Testis (tissue), 2 donors: ENCODE data around the gene FAM193A.
"Not testable (repeated sequence)": the region's sequence is repeated elsewhere in the genome, so short reads cannot be mapped to it uniquely, and the experiment has no call there.

ENCODE experiments used
- POLR2A ChIP-seq: fragments of 450-650 bp; IDR thresholded peaks from one replicate; pipeline ENCODE4 v1.6.1; 2017; ENCODE audit warnings: antibody characterized with exemption, mild to moderate bottlenecking, moderate library complexity
- TF ChIP-seq, protein P1 (sequence below), 3 experiments: fragments of 450-650 bp in 2 of 3; fragments of 200-600 bp in 1 of 3; sonication (generic) in 1 of 3; IDR thresholded peaks; one replicate each; pipeline ENCODE4 v1.5.1; 2016 to 2019; ENCODE audit warnings: antibody characterized with exemption in 3 of 3, mild to moderate bottlenecking in 2 of 3, moderate library complexity in 1 of 3

GRCh38 chr4:2780643-2781042 lies 244.2 kb downstream of the FAM193A start:
- not testable (repeated sequence) for TF ChIP-seq POLR2A
- TF ChIP-seq, protein P1, sequence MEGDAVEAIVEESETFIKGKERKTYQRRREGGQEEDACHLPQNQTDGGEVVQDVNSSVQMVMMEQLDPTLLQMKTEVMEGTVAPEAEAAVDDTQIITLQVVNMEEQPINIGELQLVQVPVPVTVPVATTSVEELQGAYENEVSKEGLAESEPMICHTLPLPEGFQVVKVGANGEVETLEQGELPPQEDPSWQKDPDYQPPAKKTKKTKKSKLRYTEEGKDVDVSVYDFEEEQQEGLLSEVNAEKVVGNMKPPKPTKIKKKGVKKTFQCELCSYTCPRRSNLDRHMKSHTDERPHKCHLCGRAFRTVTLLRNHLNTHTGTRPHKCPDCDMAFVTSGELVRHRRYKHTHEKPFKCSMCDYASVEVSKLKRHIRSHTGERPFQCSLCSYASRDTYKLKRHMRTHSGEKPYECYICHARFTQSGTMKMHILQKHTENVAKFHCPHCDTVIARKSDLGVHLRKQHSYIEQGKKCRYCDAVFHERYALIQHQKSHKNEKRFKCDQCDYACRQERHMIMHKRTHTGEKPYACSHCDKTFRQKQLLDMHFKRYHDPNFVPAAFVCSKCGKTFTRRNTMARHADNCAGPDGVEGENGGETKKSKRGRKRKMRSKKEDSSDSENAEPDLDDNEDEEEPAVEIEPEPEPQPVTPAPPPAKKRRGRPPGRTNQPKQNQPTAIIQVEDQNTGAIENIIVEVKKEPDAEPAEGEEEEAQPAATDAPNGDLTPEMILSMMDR (IDR thresholded peaks at IDR 0.05), result not testable (repeated sequence)
